Left colon (tissue), 2 donors: ENCODE results near the gene C2CD2. TPM values are rescaled to one million over a fixed set of nuclear protein-coding genes. Genes with fewer than 3 reads are reported as not detected.

Experiments used
- ATAC-seq: fragments of 200-7000 bp; cut with Tn5 transposase; one replicate; pipeline ENCODE4 v1.9.1; 2020; ENCODE audit warnings: mild to moderate bottlenecking, moderate library complexity
- DNase-seq, 2 donors: peaks; one replicate each; pipeline ENCODE4 v3.0.0-alpha.2; 2020
- intact Hi-C, 2 donors: fragments of 100-400 bp; cut with DNase I in 1 of 2; cut with micrococcal nuclease in 1 of 2; formaldehyde crosslinking; loops; one replicate each; pipeline versions ENCODE4 v1.11.2 to v1.14.0; 2022; cut with DNase I, micrococcal nuclease
- total RNA-seq, 2 donors: library from RNA; stranded (reverse); fragmentation: NEBNext Ultra II Directional; extraction: Animal tissue kit (Norgen Biotek cat#: 25700); gene quantifications; one replicate each; pipeline ENCODE4 v1.2.1, GENCODE V29; 2021
- donor health status: DM: no; HTN: no; CAD: no.
- donor health status: DM: yes; HTN: yes; CAD: no.

Gene C2CD2
- total RNA-seq, 2 donors from 2014 or later, result 13.5 to 17.7 TPM

- no peak for DNase-seq
- ATAC-seq, result no peak
- intact Hi-C loops, result no loop called here
Measured at GRCh38 chr21:41880153-41880552, 73.7 kb downstream of the C2CD2 start.

- ATAC-seq (peak; percentile 70), DNase-seq (peak; percentile 70 to 86)
- intact Hi-C loops, result no loop called here
Measured at GRCh38 chr21:41879190-41879998, 74.4 kb downstream of the C2CD2 start, which contains the start of gene PRDM15. TSS of gene PRDM15 (minus strand) at chr21:41879344. CDS start at chr21:41860363, 18,981 bp downstream.

GRCh38 chr21:41878831-41879189 lies 75.0 kb downstream of the C2CD2 start:
- intact Hi-C loops, result no loop called here
- DNase-seq (peak; percentile 75 to 85), ATAC-seq (peak; percentile 72)

GRCh38 chr21:41877901-41878830 lies 75.7 kb downstream of the C2CD2 start:
- peak; percentile 66 for ATAC-seq
- peak in 1 of 2 donors; percentile 53 for DNase-seq
- intact Hi-C loops, result no loop called here

- ATAC-seq, result no peak
- DNase-seq, result no peak
- intact Hi-C loops, result no loop called here
Measured at GRCh38 chr21:41876928-41877652, 76.7 kb downstream of the C2CD2 start.

GRCh38 chr21:41876396-41876795 lies 77.4 kb downstream of the C2CD2 start:
- intact Hi-C loops, result no loop called here
- ATAC-seq (no peak), DNase-seq (no peak)

GRCh38 chr21:41875086-41875485 lies 78.7 kb downstream of the C2CD2 start:
- DNase-seq, result no peak
- intact Hi-C loops, result no loop called here
- ATAC-seq, result no peak

GRCh38 chr21:41874611-41875010 lies 79.2 kb downstream of the C2CD2 start:
- DNase-seq, result no peak
- intact Hi-C loops, result no loop called here

GRCh38 chr21:41873426-41873825 lies 80.4 kb downstream of the C2CD2 start:
- ATAC-seq (no peak), DNase-seq (no peak)
- intact Hi-C loops, result no loop called here

More at GRCh38 chr21:41874611-41875010, 79.2 kb downstream of the C2CD2 start:
- ATAC-seq, result no peak

GRCh38 chr21:41873005-41873404 lies 80.8 kb downstream of the C2CD2 start:
- no peak for ATAC-seq
- intact Hi-C loops, result no loop called here
- DNase-seq, result no peak

GRCh38 chr21:41871293-41872030 lies 82.4 kb downstream of the C2CD2 start:
- DNase-seq, result no peak
- intact Hi-C loops, result no loop called here
- ATAC-seq, result no peak

GRCh38 chr21:41869771-41870170 lies 84.0 kb downstream of the C2CD2 start:
- ATAC-seq (no peak), DNase-seq (no peak)
- intact Hi-C loops, result no loop called here

- DNase-seq, result no peak
- intact Hi-C loops, result no loop called here
- no peak for ATAC-seq
Measured at GRCh38 chr21:41868062-41868710, 85.6 kb downstream of the C2CD2 start.

GRCh38 chr21:41867313-41867712 lies 86.5 kb downstream of the C2CD2 start:
- intact Hi-C loops, result no loop called here
- ATAC-seq, result no peak
- no peak for DNase-seq

- intact Hi-C loops, result no loop called here
- DNase-seq (no peak), ATAC-seq (no peak)
Measured at GRCh38 chr21:41866274-41866809, 87.5 kb downstream of the C2CD2 start.

- intact Hi-C loops, result no loop called here
- ATAC-seq, result no peak
- DNase-seq, result no peak
Measured at GRCh38 chr21:41865002-41865777, 88.6 kb downstream of the C2CD2 start.
